Measurements from ENCODE around the gene YARS1.

Gene YARS1

DNA sequence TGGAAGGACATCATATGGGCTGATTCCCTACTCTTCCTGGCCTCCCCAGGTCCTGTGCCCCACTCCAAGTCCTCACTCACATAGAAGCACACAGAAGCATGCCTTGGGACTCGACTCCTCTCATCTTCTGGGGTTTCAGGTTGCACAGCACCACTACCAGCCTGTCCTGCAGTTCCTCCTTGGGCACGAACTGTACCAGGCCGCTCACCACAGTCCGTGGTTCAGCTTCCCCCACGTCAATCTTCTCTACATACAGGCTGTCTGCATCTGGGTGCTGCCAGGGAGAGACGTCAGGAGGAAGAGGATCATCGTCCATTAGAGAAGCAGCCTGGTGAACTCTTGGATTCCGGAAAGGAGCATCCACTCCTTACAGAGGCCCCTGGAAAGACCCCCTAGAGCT is 37.2 kb downstream of the YARS1 start:
- TF ChIP-seq EZH2 (IDR thresholded peaks at IDR 0.05) (no peak), POLR2AphosphoS5 (IDR thresholded peaks at IDR 0.05; ENCODE audit: borderline replicate concordance, low read depth, low read length) (no peak), FOXP2 (optimal IDR thresholded peaks at IDR 0.05; ENCODE audit: control extremely low read depth, extremely low read length, insufficient read depth) (no peak)
- no peak for DNase-seq (ENCODE audit: low read depth, low spot score)
- no peak overlapping the region for H3K4me3 ChIP-seq
- no peaks in the 10 kb centered on the region for H3K9me3 ChIP-seq (ENCODE audit: low read depth, low read length)
- H3K9ac ChIP-seq (ENCODE audit: insufficient read length): no peak overlapping the region
- H3K36me3 ChIP-seq (ENCODE audit: insufficient read depth, low read length): peaks cover 95% of the 10 kb centered on the region
- H3K27ac ChIP-seq: no peak overlapping the region

DNA sequence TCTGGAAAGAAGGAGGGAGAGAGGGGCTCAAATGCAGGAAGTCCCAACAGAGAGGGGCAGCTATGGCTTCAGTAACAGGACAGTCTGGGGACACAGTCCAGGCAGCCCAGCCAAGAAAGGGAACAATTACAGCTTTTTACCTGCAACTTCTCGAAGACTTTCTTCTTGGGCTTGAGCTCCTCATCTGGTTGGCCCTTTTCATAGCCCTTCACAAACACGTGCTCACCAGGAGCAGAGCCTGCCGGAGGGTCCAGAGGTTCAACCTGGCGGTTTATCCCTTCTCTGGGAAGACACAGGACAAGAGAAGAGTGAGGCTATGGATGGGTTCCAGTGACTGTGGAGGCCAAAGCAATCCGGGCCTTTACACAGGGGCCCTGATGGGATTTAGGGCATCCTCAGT is 37.9 kb downstream of the YARS1 start:
- Histone ChIP-seq H3K27ac (no peak overlapping the region), H3K9me3 (ENCODE audit: low read depth, low read length) (no peaks in the 10 kb centered on the region), H3K36me3 (ENCODE audit: insufficient read depth, low read length) (peaks cover 94% of the 10 kb centered on the region), H3K4me3 (no peak overlapping the region), H3K9ac (ENCODE audit: insufficient read length) (no peak overlapping the region)
- TF ChIP-seq EZH2 (IDR thresholded peaks at IDR 0.05) (no peak), FOXP2 (optimal IDR thresholded peaks at IDR 0.05; ENCODE audit: control extremely low read depth, extremely low read length, insufficient read depth) (no peak), POLR2AphosphoS5 (IDR thresholded peaks at IDR 0.05; ENCODE audit: borderline replicate concordance, low read depth, low read length) (no peak)
- DNase-seq (ENCODE audit: low read depth, low spot score): no peak

DNA sequence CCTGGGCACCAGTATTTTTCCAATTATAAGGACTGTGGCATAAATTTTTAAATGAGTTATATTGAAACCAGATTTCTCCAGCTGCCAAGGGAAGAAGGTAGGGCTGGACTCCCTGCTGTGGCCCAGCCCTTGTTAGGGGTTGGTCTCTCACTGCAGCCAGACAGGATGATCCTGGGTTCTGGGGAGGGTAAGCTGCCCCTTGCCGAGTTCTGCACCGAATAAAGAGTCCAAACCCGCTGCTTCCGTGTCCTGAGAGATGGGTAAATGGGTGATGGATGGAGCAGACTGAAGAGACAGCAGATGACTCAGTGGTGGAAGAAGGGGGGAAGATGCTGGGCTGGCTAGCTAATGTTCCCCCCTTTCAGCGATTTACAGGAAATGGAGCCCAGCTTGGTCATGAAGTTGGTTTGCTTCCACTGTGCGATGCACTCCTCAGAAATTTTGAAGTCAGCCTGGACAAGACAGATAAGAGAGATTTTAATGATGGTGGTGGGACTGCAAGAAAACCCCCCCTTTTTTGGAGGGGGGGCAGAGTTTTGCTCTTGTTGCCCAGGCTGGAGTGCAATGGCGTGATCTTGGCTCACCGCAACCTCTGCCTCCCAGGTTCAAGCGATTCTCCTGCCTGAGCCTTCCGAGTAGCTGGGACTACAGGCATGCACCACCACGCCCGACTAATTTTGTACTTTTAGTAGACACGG is 41.4 kb downstream of the YARS1 start:
- no peaks in the 10 kb centered on the region for H3K9me3 ChIP-seq (ENCODE audit: low read depth, low read length)
- no peak overlapping the region for H3K9ac ChIP-seq (ENCODE audit: insufficient read length)
- H3K36me3 ChIP-seq (ENCODE audit: insufficient read depth, low read length): peaks cover 67% of the 10 kb centered on the region
- H3K27ac ChIP-seq: peak overlapping the region; percentile 56
- DNase-seq (ENCODE audit: low read depth, low spot score): no peak
- H3K4me3 ChIP-seq: no peak overlapping the region
- no peak for TF ChIP-seq EZH2 (IDR thresholded peaks at IDR 0.05)

DNA sequence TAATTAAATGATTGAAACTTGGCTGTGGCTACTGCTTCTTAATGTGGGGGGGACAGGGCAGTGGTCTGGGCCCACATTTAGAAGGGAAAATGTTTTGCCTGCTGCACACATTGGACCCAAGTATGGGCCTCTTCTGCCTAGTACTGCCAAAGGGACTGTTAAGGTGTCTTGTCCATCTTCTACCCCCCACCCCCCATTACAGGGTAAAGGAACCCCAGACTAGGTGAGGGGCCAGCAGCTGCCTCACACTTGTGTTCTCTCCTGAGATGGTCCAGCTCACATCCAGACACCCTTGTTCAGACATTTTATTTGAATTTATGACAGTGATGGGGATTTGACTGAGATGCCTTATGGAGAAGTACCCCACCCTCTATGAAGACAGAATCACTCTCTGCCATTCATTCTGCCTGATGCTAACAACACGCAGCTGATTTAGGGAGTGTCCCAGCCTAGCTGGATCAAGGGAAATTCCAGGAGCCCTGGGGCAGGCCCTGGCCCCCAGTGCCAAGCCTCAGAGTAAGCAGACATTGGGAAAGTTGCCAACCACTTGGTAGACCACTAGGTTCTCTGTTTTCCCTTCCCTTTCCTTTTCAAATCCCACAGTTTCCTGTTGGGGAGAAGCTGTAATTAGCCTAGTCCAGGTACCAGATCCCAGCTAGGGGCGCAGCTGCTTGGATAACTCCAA is 42.1 kb downstream of the YARS1 start:
- H3K4me3 ChIP-seq: no peak overlapping the region
- TF ChIP-seq EZH2 (IDR thresholded peaks at IDR 0.05) (no peak), FOXP2 (optimal IDR thresholded peaks at IDR 0.05; ENCODE audit: control extremely low read depth, extremely low read length, insufficient read depth) (no peak), POLR2AphosphoS5 (IDR thresholded peaks at IDR 0.05; ENCODE audit: borderline replicate concordance, low read depth, low read length) (peak; percentile 21; the same call in 1 of the 2 replicates)
- peak overlapping the region; percentile 56 for H3K27ac ChIP-seq
- H3K9me3 ChIP-seq (ENCODE audit: low read depth, low read length): no peaks in the 10 kb centered on the region
- H3K36me3 ChIP-seq (ENCODE audit: insufficient read depth, low read length): peaks cover 60% of the 10 kb centered on the region
- no peak overlapping the region for H3K9ac ChIP-seq (ENCODE audit: insufficient read length)
- DNase-seq (ENCODE audit: low read depth, low spot score): peak; percentile 39

DNA sequence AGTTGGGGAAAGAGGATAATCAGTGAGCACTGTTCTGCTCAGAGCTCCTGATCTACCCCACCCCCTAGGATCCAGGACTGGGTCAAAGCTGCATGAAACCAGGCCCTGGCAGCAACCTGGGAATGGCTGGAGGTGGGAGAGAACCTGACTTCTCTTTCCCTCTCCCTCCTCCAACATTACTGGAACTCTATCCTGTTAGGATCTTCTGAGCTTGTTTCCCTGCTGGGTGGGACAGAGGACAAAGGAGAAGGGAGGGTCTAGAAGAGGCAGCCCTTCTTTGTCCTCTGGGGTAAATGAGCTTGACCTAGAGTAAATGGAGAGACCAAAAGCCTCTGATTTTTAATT is 42.7 kb downstream of the YARS1 start:
- Histone ChIP-seq H3K27ac (no peak overlapping the region), H3K4me3 (no peak overlapping the region), H3K9me3 (ENCODE audit: low read depth, low read length) (no peaks in the 10 kb centered on the region), H3K9ac (ENCODE audit: insufficient read length) (no peak overlapping the region), H3K36me3 (ENCODE audit: insufficient read depth, low read length) (peaks cover 54% of the 10 kb centered on the region)
- TF ChIP-seq FOXP2 (optimal IDR thresholded peaks at IDR 0.05; ENCODE audit: control extremely low read depth, extremely low read length, insufficient read depth) (no peak), POLR2AphosphoS5 (IDR thresholded peaks at IDR 0.05; ENCODE audit: borderline replicate concordance, low read depth, low read length) (no peak; the same call in 1 of the 2 replicates), EZH2 (IDR thresholded peaks at IDR 0.05) (no peak)
- DNase-seq (ENCODE audit: low read depth, low spot score): no peak

DNA sequence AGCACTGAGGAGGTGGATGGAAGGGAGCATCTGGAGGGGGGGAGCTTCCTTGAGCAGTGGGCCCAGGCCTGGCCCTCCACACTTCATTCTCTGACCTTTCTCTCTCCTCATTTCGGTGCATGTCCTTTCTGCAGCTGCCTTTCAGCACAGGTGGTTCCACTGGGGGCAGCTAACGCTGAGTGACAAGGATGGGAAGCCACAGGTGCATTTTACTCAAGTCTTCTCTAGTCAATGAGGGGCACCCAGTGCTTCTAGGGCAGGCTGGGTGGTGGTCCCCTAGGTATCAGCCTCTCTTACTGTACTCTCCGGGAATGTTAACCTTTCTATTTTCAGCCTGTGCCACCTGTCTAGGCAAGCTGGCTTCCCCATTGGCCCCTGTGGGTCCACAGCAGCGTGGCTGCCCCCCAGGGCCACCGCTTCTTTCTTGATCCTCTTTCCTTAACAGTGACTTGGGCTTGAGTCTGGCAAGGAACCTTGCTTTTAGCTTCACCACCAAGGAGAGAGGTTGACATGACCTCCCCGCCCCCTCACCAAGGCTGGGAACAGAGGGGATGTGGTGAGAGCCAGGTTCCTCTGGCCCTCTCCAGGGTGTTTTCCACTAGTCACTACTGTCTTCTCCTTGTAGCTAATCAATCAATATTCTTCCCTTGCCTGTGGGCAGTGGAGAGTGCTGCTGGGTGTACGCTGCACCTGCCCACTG is 43.2 kb downstream of the YARS1 start:
- Histone ChIP-seq H3K27ac (peak overlapping the region; percentile 46), H3K9me3 (ENCODE audit: low read depth, low read length) (no peaks in the 10 kb centered on the region), H3K9ac (ENCODE audit: insufficient read length) (no peak overlapping the region), H3K36me3 (ENCODE audit: insufficient read depth, low read length) (peaks cover 49% of the 10 kb centered on the region), H3K4me3 (no peak overlapping the region)
- DNase-seq (ENCODE audit: low read depth, low spot score): no peak
- TF ChIP-seq EZH2 (IDR thresholded peaks at IDR 0.05) (no peak), FOXP2 (optimal IDR thresholded peaks at IDR 0.05; ENCODE audit: control extremely low read depth, extremely low read length, insufficient read depth) (no peak), POLR2AphosphoS5 (IDR thresholded peaks at IDR 0.05; ENCODE audit: borderline replicate concordance, low read depth, low read length) (no peak)

DNA sequence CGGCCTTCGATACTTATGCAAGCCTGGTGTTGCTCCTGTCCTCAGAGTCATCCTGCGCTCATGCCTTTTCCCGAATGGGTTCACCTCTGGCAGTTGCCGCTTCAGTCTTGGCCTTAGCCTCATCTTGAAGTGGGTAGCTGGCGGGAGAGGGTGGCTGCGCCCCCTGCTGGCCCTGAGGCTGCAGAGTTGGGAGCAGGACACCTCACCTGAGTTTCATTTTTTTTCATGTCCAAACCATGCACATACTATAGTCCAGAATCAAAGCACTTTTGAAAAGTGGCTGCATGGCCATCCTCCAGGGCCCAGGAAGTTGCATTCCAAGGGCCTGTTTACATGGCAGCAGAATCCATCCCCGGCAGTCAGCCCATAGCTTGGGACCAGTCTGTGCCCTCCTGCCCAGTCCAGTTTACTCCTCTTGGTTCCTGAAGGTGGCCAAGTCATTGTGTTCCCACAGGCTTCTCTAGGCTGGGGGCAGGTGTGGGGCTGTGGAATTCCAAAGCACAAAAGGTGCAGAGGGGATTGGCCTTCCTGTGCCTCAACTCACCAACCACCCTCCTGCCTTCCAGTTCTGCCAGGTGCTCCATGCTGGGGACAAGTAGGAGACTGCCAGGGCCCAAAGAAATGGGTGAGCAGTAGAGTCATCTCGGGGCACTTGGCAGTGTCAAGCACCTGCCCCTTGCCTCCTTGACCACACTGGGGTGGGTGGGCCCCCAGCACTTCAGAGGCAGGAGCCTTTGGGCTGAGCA is 44.0 kb downstream of the YARS1 start:
- Histone ChIP-seq H3K9me3 (ENCODE audit: low read depth, low read length) (no peaks in the 10 kb centered on the region), H3K36me3 (ENCODE audit: insufficient read depth, low read length) (peaks cover 43% of the 10 kb centered on the region), H3K4me3 (no peak overlapping the region), H3K9ac (ENCODE audit: insufficient read length) (no peak overlapping the region), H3K27ac (no peak overlapping the region)
- DNase-seq (ENCODE audit: low read depth, low spot score): peak; percentile 18
- TF ChIP-seq POLR2AphosphoS5 (IDR thresholded peaks at IDR 0.05; ENCODE audit: borderline replicate concordance, low read depth, low read length): peak; percentile 48; the same call in 1 of the 2 replicates
- TF ChIP-seq FOXP2 (optimal IDR thresholded peaks at IDR 0.05; ENCODE audit: control extremely low read depth, extremely low read length, insufficient read depth): no peak
- no peak for TF ChIP-seq EZH2 (IDR thresholded peaks at IDR 0.05)

Measured in SK-N-MC (cell line).